Measurements from ENCODE around the gene ZFP62.
A peak's percentile ranks its signal among the peaks of the same experiment; 100 is the strongest.
"Not testable (repeated sequence)": the region's sequence is repeated elsewhere in the genome, so short reads cannot be mapped to it uniquely, and the experiment has no call there.

The ZFP62 gene

GRCh38 chr5:180831139-180832093 lies 29.7 kb downstream of the ZFP62 start:
- H3K27ac ChIP-seq: peak overlapping the region; percentile 97
- H3K36me3 ChIP-seq: peaks cover 16% of the 10 kb centered on the region
- peaks cover 28 to 31% of the 10 kb centered on the region in 2 experiments for H3K4me1 ChIP-seq (ENCODE audit: control insufficient read depth in 1 of 2, insufficient read depth in 1 of 2, low read depth in 1 of 2, low read length in 1 of 2)
- no peaks in the 10 kb centered on the region for H3K27me3 ChIP-seq
- TF ChIP-seq, protein P1, sequence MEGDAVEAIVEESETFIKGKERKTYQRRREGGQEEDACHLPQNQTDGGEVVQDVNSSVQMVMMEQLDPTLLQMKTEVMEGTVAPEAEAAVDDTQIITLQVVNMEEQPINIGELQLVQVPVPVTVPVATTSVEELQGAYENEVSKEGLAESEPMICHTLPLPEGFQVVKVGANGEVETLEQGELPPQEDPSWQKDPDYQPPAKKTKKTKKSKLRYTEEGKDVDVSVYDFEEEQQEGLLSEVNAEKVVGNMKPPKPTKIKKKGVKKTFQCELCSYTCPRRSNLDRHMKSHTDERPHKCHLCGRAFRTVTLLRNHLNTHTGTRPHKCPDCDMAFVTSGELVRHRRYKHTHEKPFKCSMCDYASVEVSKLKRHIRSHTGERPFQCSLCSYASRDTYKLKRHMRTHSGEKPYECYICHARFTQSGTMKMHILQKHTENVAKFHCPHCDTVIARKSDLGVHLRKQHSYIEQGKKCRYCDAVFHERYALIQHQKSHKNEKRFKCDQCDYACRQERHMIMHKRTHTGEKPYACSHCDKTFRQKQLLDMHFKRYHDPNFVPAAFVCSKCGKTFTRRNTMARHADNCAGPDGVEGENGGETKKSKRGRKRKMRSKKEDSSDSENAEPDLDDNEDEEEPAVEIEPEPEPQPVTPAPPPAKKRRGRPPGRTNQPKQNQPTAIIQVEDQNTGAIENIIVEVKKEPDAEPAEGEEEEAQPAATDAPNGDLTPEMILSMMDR (IDR thresholded peaks at IDR 0.05): peak; percentile 18
- H3K4me3 ChIP-seq (ENCODE audit: low read depth in 1 of 2, low read length in 1 of 2): peak overlapping the region; percentile 91 to 94
- H3K9me3 ChIP-seq: no peaks in the 10 kb centered on the region

GRCh38 chr5:180830253-180831138 lies 30.6 kb downstream of the ZFP62 start:
- Histone ChIP-seq H3K27me3 (no peaks in the 10 kb centered on the region), H3K4me3 (ENCODE audit: low read depth in 1 of 2, low read length in 1 of 2) (peak overlapping the region; percentile 91 to 94), H3K27ac (peak overlapping the region; percentile 97), H3K36me3 (peaks cover 9% of the 10 kb centered on the region), H3K9me3 (no peaks in the 10 kb centered on the region), H3K4me1 (ENCODE audit: control insufficient read depth in 1 of 2, insufficient read depth in 1 of 2, low read depth in 1 of 2, low read length in 1 of 2) (peaks cover 28 to 31% of the 10 kb centered on the region in 2 experiments)
- TF ChIP-seq, protein P1 (IDR thresholded peaks at IDR 0.05): no peak

DNA sequence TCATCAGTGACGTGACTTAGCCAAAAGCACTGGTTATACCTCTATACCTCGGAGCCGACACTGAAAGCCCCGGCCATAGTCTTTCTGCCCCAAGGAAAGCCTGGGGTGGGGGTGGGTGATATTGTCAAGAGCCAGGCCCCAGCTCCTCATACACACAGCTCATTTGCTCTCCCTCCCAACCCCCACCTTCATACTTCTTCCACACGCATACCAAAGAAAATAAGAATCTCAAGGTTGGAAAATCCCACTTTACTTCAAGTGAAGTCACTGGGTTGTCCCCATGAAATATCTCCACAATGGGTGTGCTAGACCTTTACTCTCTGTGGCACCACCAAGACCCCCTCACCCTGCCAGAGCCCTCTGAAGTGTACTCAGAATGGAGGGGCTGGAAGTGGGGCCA lies 31.4 kb downstream of the ZFP62 start:
- Histone ChIP-seq H3K9me3 (no peaks in the 10 kb centered on the region), H3K36me3 (peaks cover 1% of the 10 kb centered on the region), H3K27me3 (no peaks in the 10 kb centered on the region), H3K4me3 (ENCODE audit: low read depth in 1 of 2, low read length in 1 of 2) (peak overlapping the region in 1 of 2 experiments; percentile 94), H3K4me1 (ENCODE audit: control insufficient read depth in 1 of 2, insufficient read depth in 1 of 2, low read depth in 1 of 2, low read length in 1 of 2) (peaks cover 28 to 31% of the 10 kb centered on the region in 2 experiments), H3K27ac (peak overlapping the region; percentile 97)
- TF ChIP-seq, protein P1 (IDR thresholded peaks at IDR 0.05): no peak

GRCh38 chr5:180828756-180829531 lies 32.1 kb downstream of the ZFP62 start:
- not testable (repeated sequence) for H3K36me3 ChIP-seq; H3K4me3 ChIP-seq (ENCODE audit: low read depth in 1 of 2, low read length in 1 of 2); H3K9me3 ChIP-seq; H3K27me3 ChIP-seq
- Histone ChIP-seq H3K4me1 (ENCODE audit: control insufficient read depth in 1 of 2, insufficient read depth in 1 of 2, low read depth in 1 of 2, low read length in 1 of 2) (peaks cover 28 to 31% of the 10 kb centered on the region in 2 experiments), H3K27ac (peak overlapping the region; percentile 97)

DNA sequence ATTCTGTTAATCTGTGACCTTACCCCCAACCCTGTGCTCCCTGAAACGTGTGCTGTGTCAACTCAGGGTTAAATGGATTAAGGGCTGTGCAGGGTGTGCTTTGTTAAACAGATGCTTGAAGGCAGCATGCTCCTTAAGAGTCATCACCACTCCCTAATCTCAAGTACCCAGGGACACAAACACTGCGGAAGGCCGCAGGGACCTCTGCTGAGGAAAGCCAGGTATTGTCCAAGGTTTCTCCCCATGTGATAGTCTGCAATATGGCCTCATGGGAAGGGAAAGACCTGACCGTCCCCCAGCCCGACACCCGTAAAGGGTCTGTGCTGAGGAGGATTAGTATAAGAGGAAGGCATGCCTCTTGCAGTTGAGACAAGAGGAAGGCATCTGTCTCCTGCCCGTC lies 33.7 kb downstream of the ZFP62 start:
- not testable (repeated sequence) for H3K9me3 ChIP-seq; H3K27me3 ChIP-seq; H3K36me3 ChIP-seq; H3K27ac ChIP-seq; H3K4me3 ChIP-seq (ENCODE audit: low read depth in 1 of 2, low read length in 1 of 2)
- H3K4me1 ChIP-seq (ENCODE audit: control insufficient read depth in 1 of 2, insufficient read depth in 1 of 2, low read depth in 1 of 2, low read length in 1 of 2): peaks cover 24 to 26% of the 10 kb centered on the region in 2 experiments
